ENCODE measurements around the gene SLC35F1. TPM values are rescaled to one million over a fixed set of nuclear protein-coding genes. Genes with fewer than 3 reads are reported as not detected.

SLC35F1 gene
- total RNA-seq, 2 donors from 2014 or later = 1.2 to 3.6 TPM

- intact Hi-C loops (cut with DNase I) = no loop called here
- DNase-seq (ENCODE audit: low spot score) = no peak
These were observed 410.8 kb downstream of the SLC35F1 start for GRCh38 chr6:118317581-118318563.

- intact Hi-C loops (cut with DNase I) = no loop called here
- DNase-seq (ENCODE audit: low spot score) = no peak
These were observed 411.6 kb downstream of the SLC35F1 start for GRCh38 chr6:118318648-118319047.

- intact Hi-C loops (cut with DNase I) = no loop called here
- DNase-seq (ENCODE audit: low spot score) = no peak
These were observed 412.4 kb downstream of the SLC35F1 start for GRCh38 chr6:118319416-118319815.

- intact Hi-C loops (cut with DNase I) = no loop called here
- DNase-seq (ENCODE audit: low spot score) = no peak
These were observed 413.0 kb downstream of the SLC35F1 start for GRCh38 chr6:118319894-118320649.

- intact Hi-C loops (cut with DNase I) = no loop called here
- DNase-seq (ENCODE audit: low spot score) = no peak
These were observed 413.6 kb downstream of the SLC35F1 start for GRCh38 chr6:118320652-118321051.

GRCh38 chr6:118324116-118324515 lies 417.1 kb downstream of the SLC35F1 start:
- no peak for DNase-seq (ENCODE audit: low spot score)
- intact Hi-C loops (cut with DNase I) = no loop called here

GRCh38 chr6:118325220-118325860 lies 418.3 kb downstream of the SLC35F1 start:
- intact Hi-C loops (cut with DNase I) = no loop called here
- no peak for DNase-seq (ENCODE audit: low spot score)

- DNase-seq (ENCODE audit: low spot score) = no peak
- intact Hi-C loops (cut with DNase I) = no loop called here
These were observed 419.6 kb downstream of the SLC35F1 start for GRCh38 chr6:118326712-118327111.

GRCh38 chr6:118327237-118327636 lies 420.2 kb downstream of the SLC35F1 start:
- intact Hi-C loops (cut with DNase I) = no loop called here
- DNase-seq (ENCODE audit: low spot score) = no peak

GRCh38 chr6:118333772-118334171 lies 426.7 kb downstream of the SLC35F1 start:
- intact Hi-C loops (cut with DNase I) = no loop called here
- no peak for DNase-seq (ENCODE audit: low spot score)

- no peak for DNase-seq (ENCODE audit: low spot score)
- intact Hi-C loops (cut with DNase I) = no loop called here
These were observed 427.6 kb downstream of the SLC35F1 start for GRCh38 chr6:118334634-118335033.

GRCh38 chr6:118335325-118335816 lies 428.3 kb downstream of the SLC35F1 start:
- intact Hi-C loops (cut with DNase I) = no loop called here
- no peak for DNase-seq (ENCODE audit: low spot score)

GRCh38 chr6:118344014-118344670 lies 437.1 kb downstream of the SLC35F1 start:
- DNase-seq (ENCODE audit: low spot score) = no peak
- intact Hi-C loops (cut with DNase I) = no loop called here

- intact Hi-C loops (cut with DNase I) = no loop called here
These were observed 443.9 kb downstream of the SLC35F1 start for GRCh38 chr6:118350881-118351430.

GRCh38 chr6:118353564-118353963 lies 446.5 kb downstream of the SLC35F1 start:
- intact Hi-C loops (cut with DNase I) = no loop called here
- DNase-seq (ENCODE audit: low spot score) = no peak

More at GRCh38 chr6:118350881-118351430, 443.9 kb downstream of the SLC35F1 start:
- no peak for DNase-seq (ENCODE audit: low spot score)

GRCh38 chr6:118354641-118355040 lies 447.6 kb downstream of the SLC35F1 start:
- DNase-seq (ENCODE audit: low spot score) = no peak
- intact Hi-C loops (cut with DNase I) = no loop called here

GRCh38 chr6:118356054-118356453 lies 449.0 kb downstream of the SLC35F1 start:
- intact Hi-C loops (cut with DNase I) = no loop called here
- DNase-seq (ENCODE audit: low spot score) = no peak

- intact Hi-C loops (cut with DNase I) = no loop called here
- no peak for DNase-seq (ENCODE audit: low spot score)
These were observed 449.6 kb downstream of the SLC35F1 start for GRCh38 chr6:118356686-118357085.

Data from posterior vena cava (tissue), 2 donors.